ENCODE measurements around the gene RIMKLB. TPM values are rescaled to one million over a fixed set of nuclear protein-coding genes. Genes with fewer than 3 reads are reported as not detected.

RIMKLB gene
- total and polyA plus RNA-seq, 2 of the 4 experiments (the other 2 are of a cell fraction) = 12.5 to 18.8 TPM

DNA sequence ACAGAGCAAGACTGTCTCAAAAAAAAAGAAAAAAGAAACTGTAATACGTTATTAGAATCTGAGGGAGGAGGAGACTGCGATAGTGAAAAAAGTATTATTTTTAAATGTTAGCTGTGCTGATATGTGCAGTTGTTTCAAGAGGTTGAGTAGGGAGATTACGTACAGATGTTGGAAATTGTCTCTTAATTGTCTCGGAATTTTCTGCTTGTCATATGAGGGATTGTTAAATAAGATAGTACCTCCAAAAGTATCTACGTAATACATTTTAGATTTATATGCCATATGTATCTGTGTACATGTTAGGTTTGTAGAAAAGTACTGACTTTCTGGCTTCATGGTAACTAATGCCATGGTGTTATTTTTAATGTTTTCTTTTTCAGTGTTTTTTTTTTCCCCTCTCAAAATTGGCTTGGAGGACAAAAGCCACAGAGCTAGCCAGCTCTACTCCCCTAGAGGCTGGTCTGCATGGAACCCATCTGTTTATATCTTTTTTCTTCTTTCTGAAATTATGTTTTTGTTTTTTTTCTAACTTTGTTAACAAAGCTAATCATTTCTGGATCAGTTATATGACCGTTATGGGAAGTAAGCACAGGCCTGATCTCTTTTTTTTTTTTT is 3.4 kb downstream of the RIMKLB start:
- no peak overlapping the region for H3K18ac ChIP-seq (ENCODE audit: low read depth, low read length)
- no peak overlapping the region for H3K4me2 ChIP-seq (ENCODE audit: low read depth, low read length)
- no peak overlapping the region for H3K9ac ChIP-seq (ENCODE audit: low read depth, low read length)
- ATAC-seq (ENCODE audit: low read depth) = no peak
- in situ Hi-C loops (cut with MboI; ENCODE audit: low sequenced_read_pairs) (no loop called here), dilution Hi-C loops (cut with HindIII; ENCODE audit: low sequenced_read_pairs, unreplicated experiment) (no loop called here), intact Hi-C loops (cut with micrococcal nuclease) (no loop called here)
- no peak overlapping the region for H3K4ac ChIP-seq (ENCODE audit: low read depth, low read length)
- ChIA-PET CTCF (interaction anchor here (0.7 to 1.2 kb wide), 2 partner anchors 12 to 44 kb away, joined by 3 to 4 read pairs; no protein-coding TSS in a partner anchor), POLR2A (ENCODE audit: unreplicated experiment) (interaction anchor here (0.6 kb wide), 1 partner anchor 18 kb away, joined by 18 read pairs; no protein-coding TSS in a partner anchor)
- H3K9me3 ChIP-seq (ENCODE audit: control insufficient read depth, insufficient read depth, low read length) = no peaks in the 10 kb centered on the region
- H3K36me3 ChIP-seq (ENCODE audit: control insufficient read depth, insufficient read depth, low read length) = no peaks in the 10 kb centered on the region
- H2AK5ac ChIP-seq (ENCODE audit: low read depth, low read length) = no peak overlapping the region
- H3K14ac ChIP-seq (replicated peaks; ENCODE audit: low read depth, low read length) = no peak overlapping the region
- H2BK20ac ChIP-seq (ENCODE audit: low read depth, low read length) = no peak overlapping the region
- no peak overlapping the region for H2AFZ ChIP-seq (replicated peaks; ENCODE audit: low read length, poor library complexity)
- no peak overlapping the region for H3K23ac ChIP-seq (ENCODE audit: low read depth, low read length)
- H4K20me1 ChIP-seq (ENCODE audit: insufficient read depth, low read length) = peaks cover 6% of the 10 kb centered on the region; the same call in 1 of the 2 replicates
- WGBS, 2 experiments (ENCODE audit: extremely low coverage in 2 of 2, insufficient read length in 1 of 2) = 90 to 100% methylated on average over 2 of the region's 6 CpGs
- H3K4me1 ChIP-seq (ENCODE audit: control insufficient read depth, insufficient read depth, low read length) = no peaks in the 10 kb centered on the region
- peaks cover 4 to 33% of the 10 kb centered on the region in 2 experiments; a peak in 3 of 4 replicates for H3K79me1 ChIP-seq (ENCODE audit: low read depth in 1 of 2, low read length in 2 of 2)
- DNase-seq = no peak
- H4K91ac ChIP-seq (ENCODE audit: insufficient read depth, low read depth, low read length) = no peak overlapping the region
- no peak overlapping the region for H2BK15ac ChIP-seq (ENCODE audit: low read depth, low read length)
- H2AK9ac ChIP-seq (replicated peaks; ENCODE audit: low read depth, low read length, poor library complexity) = no peak overlapping the region
- no peak overlapping the region for H3K4me3 ChIP-seq (ENCODE audit: insufficient read depth, low read depth, low read length)
- H4K8ac ChIP-seq (ENCODE audit: low read depth in 2 of 2, low read length in 2 of 2) = no peak overlapping the region
- no TSS peak for BruUV-seq (replicated peaks)
- TF ChIP-seq, protein P1, sequence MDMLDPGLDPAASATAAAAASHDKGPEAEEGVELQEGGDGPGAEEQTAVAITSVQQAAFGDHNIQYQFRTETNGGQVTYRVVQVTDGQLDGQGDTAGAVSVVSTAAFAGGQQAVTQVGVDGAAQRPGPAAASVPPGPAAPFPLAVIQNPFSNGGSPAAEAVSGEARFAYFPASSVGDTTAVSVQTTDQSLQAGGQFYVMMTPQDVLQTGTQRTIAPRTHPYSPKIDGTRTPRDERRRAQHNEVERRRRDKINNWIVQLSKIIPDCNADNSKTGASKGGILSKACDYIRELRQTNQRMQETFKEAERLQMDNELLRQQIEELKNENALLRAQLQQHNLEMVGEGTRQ (IDR thresholded peaks at IDR 0.05; ENCODE audit: low read depth, low read length) = no peak
- TF ChIP-seq FOS (IDR thresholded peaks at IDR 0.05; ENCODE audit: low read depth, low read length) (no peak), CHD1 (IDR thresholded peaks at IDR 0.05; ENCODE audit: low read depth, low read length) (no peak), BHLHE40 (IDR thresholded peaks at IDR 0.05; ENCODE audit: low read depth, low read length) (no peak), SMC3 (IDR thresholded peaks at IDR 0.05; ENCODE audit: low read depth, low read length) (no peak), POLR2A (IDR thresholded peaks at IDR 0.05; ENCODE audit: low read depth, low read length) (no peak), MXI1 (IDR thresholded peaks at IDR 0.05; ENCODE audit: borderline replicate concordance, low read depth, low read length) (no peak), CEBPB (IDR thresholded peaks at IDR 0.05; ENCODE audit: low read depth, low read length) (no peak)
- TF ChIP-seq, protein P2, sequence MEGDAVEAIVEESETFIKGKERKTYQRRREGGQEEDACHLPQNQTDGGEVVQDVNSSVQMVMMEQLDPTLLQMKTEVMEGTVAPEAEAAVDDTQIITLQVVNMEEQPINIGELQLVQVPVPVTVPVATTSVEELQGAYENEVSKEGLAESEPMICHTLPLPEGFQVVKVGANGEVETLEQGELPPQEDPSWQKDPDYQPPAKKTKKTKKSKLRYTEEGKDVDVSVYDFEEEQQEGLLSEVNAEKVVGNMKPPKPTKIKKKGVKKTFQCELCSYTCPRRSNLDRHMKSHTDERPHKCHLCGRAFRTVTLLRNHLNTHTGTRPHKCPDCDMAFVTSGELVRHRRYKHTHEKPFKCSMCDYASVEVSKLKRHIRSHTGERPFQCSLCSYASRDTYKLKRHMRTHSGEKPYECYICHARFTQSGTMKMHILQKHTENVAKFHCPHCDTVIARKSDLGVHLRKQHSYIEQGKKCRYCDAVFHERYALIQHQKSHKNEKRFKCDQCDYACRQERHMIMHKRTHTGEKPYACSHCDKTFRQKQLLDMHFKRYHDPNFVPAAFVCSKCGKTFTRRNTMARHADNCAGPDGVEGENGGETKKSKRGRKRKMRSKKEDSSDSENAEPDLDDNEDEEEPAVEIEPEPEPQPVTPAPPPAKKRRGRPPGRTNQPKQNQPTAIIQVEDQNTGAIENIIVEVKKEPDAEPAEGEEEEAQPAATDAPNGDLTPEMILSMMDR (conservative IDR thresholded peaks at IDR 0.05; ENCODE audit: low read depth, low read length) = no peak
- H3K56ac ChIP-seq (ENCODE audit: extremely low read depth, insufficient read depth, low read length) = no peak overlapping the region
- H3K27me3 ChIP-seq (ENCODE audit: control insufficient read depth, insufficient read depth, low read length) = no peaks in the 10 kb centered on the region
- no peak overlapping the region for H2BK120ac ChIP-seq (ENCODE audit: low read depth, low read length)
- H3K9me1 ChIP-seq (ENCODE audit: insufficient read depth, low read length) = peaks cover 3% of the 10 kb centered on the region; the same call in 1 of the 2 replicates
- no peak overlapping the region for H2BK5ac ChIP-seq (ENCODE audit: low read depth, low read length, poor library complexity, severe bottlenecking)
- no peak overlapping the region for H3K27ac ChIP-seq (ENCODE audit: insufficient read depth, low read length)
- H4K5ac ChIP-seq (ENCODE audit: low read depth, low read length) = no peak overlapping the region
